CD4-positive, alpha-beta T cell treated with Interleukin-6 for 4 hours (primary cell): Measurements from ENCODE around the gene PCDHA8.
"Not testable (repeated sequence)": the region's sequence is repeated elsewhere in the genome, so short reads cannot be mapped to it uniquely, and the experiment has no call there.

Source experiments
- DNase-seq: peaks from one replicate; pipeline ENCODE4 v3.0.0-alpha.2; 2020; ENCODE audit warnings: mixed read lengths

The PCDHA8 gene, protein sequence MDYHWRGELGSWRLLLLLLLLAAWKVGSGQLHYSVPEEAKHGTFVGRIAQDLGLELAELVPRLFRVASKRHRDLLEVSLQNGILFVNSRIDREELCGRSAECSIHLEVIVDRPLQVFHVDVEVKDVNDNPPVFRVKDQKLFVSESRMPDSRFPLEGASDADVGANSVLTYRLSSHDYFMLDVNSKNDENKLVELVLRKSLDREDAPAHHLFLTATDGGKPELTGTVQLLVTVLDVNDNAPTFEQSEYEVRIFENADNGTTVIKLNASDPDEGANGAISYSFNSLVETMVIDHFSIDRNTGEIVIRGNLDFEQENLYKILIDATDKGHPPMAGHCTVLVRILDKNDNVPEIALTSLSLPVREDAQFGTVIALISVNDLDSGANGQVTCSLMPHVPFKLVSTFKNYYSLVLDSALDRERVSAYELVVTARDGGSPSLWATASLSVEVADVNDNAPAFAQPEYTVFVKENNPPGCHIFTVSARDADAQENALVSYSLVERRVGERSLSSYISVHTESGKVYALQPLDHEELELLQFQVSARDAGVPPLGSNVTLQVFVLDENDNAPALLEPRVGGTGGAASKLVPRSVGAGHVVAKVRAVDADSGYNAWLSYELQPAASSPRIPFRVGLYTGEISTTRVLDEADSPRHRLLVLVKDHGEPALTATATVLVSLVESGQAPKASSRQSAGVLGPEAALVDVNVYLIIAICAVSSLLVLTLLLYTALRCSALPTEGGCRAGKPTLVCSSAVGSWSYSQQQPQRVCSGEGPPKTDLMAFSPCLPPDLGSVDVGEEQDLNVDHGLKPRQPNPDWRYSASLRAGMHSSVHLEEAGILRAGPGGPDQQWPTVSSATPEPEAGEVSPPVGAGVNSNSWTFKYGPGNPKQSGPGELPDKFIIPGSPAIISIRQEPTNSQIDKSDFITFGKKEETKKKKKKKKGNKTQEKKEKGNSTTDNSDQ

GRCh38 chr5:140840978-140841962, at the start of gene PCDHA8:
Gene PCDHA8, plus strand, starts transcription at chr5:140841187. Its CDS starts 135 bp downstream, at chr5:140841322.
- DNase-seq, result no peak

GRCh38 chr5:140794595-140795258, 46.3 kb upstream of the PCDHA8 start, which contains the start of gene PCDHA2:
Gene PCDHA2, plus strand, starts transcription at chr5:140794852.
- no peak for DNase-seq

DNA sequence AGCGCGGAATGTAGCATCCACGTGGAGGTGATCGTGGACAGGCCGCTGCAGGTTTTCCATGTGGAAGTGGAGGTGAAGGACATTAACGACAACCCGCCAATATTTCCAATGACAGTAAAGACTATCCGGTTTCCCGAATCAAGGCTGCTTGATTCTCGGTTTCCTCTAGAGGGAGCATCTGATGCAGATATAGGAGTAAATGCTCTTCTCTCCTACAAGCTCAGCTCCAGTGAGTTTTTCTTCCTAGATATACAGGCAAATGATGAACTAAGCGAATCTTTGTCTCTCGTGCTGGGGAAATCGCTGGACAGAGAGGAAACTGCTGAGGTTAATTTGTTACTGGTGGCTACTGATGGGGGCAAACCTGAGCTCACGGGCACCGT, 45.7 kb upstream of the PCDHA8 start:
- no peak for DNase-seq

- not testable (repeated sequence) for DNase-seq
Measured at GRCh38 chr5:140796072-140796717, 44.8 kb upstream of the PCDHA8 start.

DNA sequence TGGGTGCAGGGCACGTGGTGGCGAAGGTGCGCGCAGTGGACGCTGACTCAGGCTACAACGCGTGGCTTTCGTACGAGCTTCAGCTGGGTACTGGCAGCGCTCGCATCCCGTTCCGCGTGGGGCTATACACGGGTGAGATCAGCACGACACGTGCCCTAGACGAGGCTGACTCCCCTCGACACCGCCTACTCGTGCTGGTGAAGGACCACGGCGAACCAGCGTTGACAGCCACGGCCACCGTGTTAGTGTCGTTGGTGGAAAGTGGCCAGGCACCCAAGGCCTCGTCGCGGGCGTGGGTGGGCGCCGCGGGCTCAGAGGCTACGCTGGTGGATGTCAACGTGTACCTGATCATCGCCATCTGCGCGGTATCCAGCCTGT, 44.3 kb upstream of the PCDHA8 start:
- no peak for DNase-seq

DNA sequence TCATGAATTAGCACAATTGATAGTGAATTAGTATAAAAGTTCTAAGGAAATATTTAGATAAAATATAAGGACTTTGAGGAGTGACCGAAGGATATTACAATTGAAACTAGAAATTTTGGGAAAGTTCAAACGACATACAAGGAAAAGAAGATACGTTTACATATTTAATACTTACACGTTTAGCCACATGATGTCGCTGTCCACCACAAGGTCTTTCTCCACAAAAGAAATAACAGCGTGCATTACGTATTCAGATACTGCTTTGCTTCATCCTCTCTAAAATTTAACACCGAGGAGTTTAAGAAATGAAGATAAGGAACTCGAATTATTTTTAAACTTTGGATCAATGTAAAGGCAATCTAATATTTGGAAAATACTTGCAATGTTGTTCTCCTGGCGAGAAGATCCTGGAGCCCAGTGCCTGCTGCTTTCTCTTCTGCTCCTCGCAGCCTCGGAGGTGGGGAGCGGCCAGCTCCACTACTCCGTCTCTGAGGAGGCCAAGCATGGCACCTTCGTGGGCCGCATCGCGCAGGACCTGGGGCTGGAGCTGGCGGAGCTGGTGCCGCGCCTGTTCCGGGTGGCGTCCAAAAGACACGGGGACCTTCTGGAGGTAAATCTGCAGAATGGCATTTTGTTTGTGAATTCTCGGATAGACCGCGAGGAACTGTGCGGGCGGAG, 40.0 kb upstream of the PCDHA8 start, which contains the start of gene PCDHA3:
PCDHA3 (plus strand) TSS at position 242 of the 678 bp plus-strand sequence.
- no peak for DNase-seq

- DNase-seq, result no peak
Measured at GRCh38 chr5:140801494-140801841, 39.5 kb upstream of the PCDHA8 start.

DNA sequence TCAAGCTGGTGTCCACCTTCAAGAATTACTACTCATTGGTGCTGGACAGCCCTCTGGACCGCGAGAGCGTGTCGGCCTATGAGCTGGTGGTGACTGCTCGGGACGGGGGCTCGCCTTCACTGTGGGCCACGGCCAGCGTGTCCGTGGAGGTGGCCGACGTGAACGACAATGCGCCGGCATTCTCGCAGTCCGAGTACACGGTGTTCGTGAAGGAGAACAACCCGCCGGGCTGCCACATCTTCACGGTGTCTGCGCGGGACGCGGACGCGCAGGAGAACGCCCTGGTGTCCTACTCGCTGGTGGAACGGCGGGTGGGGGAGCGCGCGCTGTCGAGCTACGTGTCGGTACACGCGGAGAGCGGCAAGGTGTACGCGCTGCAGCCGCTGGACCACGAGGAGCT, 38.6 kb upstream of the PCDHA8 start:
- DNase-seq, result not testable (repeated sequence)

- DNase-seq, result no peak
Measured at GRCh38 chr5:140802781-140803271, 38.2 kb upstream of the PCDHA8 start.

- DNase-seq, result no peak
Measured at GRCh38 chr5:140806834-140807775, 33.9 kb upstream of the PCDHA8 start, which contains the start of gene PCDHA4. Gene PCDHA4, plus strand, starts transcription at chr5:140807068.

DNA sequence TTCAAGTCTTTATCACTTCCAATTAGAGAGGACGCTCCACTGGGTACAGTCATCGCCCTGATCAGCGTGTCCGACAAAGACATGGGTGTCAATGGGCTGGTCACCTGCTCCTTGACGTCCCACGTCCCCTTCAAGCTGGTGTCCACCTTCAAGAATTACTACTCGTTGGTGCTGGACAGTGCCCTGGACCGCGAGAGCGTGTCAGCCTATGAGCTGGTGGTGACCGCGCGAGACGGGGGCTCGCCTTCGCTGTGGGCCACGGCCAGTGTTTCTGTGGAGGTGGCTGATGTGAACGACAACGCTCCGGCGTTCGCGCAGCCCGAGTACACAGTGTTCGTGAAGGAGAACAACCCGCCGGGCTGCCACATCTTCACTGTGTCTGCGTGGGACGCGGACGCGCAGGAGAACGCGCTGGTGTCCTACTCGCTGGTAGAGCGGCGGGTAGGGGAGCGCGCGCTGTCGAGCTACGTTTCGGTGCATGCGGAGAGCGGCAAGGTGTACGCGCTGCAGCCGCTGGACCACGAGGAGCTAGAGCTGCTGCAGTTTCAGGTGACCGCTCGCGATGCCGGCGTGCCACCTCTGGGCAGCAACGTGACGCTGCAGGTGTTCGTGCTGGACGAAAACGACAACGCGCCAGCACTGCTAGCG, 32.6 kb upstream of the PCDHA8 start:
- not testable (repeated sequence) for DNase-seq

DNA sequence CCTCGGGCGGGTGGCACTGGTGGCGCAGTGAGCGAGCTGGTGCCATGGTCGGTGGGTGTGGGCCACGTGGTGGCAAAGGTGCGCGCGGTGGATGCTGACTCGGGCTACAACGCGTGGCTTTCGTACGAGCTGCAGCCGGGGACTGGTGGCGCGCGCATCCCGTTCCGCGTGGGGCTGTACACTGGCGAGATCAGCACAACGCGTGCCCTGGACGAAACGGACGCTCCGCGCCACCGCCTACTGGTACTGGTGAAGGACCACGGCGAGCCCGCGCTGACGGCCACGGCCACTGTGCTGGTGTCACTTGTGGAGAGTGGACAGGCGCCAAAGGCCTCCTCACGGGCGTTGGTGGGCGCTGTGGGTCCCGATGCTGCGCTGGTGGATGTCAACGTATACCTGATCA, 32.1 kb upstream of the PCDHA8 start:
- DNase-seq, result no peak

GRCh38 chr5:140821375-140822280, 19.4 kb upstream of the PCDHA8 start, which contains the start of gene PCDHA5:
Gene PCDHA5, plus strand, starts transcription at chr5:140821613.
- DNase-seq, result no peak

- DNase-seq, result no peak
Measured at GRCh38 chr5:140822281-140822629, 18.7 kb upstream of the PCDHA8 start.

- not testable (repeated sequence) for DNase-seq
Measured at GRCh38 chr5:140822969-140823368, 18.0 kb upstream of the PCDHA8 start.

DNA sequence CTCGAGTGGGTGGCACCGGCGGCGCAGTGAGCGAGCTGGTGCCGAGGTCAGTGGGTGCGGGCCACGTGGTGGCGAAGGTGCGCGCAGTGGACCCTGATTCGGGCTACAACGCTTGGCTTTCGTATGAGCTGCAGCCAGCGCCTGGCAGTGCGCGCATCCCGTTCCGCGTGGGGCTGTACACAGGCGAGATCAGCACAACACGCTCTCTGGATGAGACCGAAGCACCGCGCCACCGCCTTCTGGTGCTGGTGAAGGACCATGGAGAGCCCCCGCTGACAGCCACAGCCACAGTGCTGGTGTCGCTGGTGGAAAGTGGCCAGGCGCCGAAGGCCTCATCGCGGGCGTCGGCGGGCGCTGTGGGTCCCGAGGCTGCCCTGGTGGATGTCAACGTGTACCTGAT, 17.5 kb upstream of the PCDHA8 start:
- no peak for DNase-seq

GRCh38 chr5:140827704-140828361, 13.2 kb upstream of the PCDHA8 start, which contains the start of gene PCDHA6:
Gene PCDHA6, plus strand, starts transcription at chr5:140827960. Its CDS starts 132 bp downstream, at chr5:140828092.
- no peak for DNase-seq
